Measurements from ENCODE around the gene ITGA11. TPM values are rescaled to one million over a fixed set of nuclear protein-coding genes. Genes with fewer than 3 reads are reported as not detected.

ITGA11 gene
- total and polyA plus RNA-seq, 2 donors (not counting 1 experiment from before 2014, with no cell fraction given) = not detected

DNA sequence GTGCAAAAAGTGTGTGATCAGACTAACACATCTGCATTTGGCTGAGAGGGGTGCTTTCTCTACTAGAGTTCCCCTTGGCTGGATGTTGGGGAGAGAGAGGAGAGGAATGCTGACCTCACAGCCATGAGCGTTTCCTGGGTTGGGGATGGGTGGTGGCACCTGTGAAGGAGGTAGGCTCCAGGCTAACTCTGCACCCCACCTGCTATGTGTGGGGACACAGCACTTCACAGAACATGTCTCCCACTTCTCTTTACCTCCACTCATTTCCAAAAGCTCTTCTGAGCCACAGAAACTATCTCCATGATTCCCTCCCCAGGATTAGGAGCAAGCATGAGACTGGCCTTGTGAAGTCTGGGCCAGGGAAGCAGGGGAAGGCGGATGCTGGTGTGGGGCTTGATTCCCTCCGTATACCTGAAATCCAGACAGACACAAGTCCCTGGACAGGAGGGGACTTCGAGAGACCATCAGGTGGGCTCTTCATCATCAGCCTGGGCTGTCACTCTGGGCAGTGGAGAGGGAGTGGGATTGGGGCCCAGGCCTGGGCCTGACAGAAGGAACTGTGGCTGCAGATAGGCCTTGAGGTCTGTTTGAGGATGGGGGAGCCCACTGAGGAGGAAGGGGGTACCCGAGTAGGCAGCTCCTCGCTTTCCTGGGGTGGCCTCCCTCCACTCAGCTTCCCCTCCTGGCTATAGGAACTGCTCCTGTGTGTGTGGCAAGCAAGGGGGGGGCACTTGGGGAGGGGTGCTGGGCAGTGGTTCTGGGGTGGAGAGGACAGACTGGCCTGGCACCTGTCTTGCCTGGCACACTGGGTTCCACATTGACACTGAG lies 113.7 kb downstream of the ITGA11 start:
- intact Hi-C loops (cut with micrococcal nuclease) = no loop called here
- ChIA-PET POLR2A (no interaction called here), CTCF (no interaction called here)
- Histone ChIP-seq H3K4me3 (ENCODE audit: control extremely low read depth in 1 of 5, extremely low read depth in 1 of 5, insufficient read depth in 1 of 5, low read depth in 2 of 5, low read length in 4 of 5) (no peak overlapping the region), H3K27me3 (replicated peaks in 1 of 4; ENCODE audit: control extremely low read depth in 1 of 4, control insufficient read depth in 3 of 4, insufficient read depth in 4 of 4, low read length in 3 of 4) (no peaks in the 10 kb centered on the region), H3K9me3 (ENCODE audit: control extremely low read depth in 1 of 3, control insufficient read depth in 2 of 3, insufficient read depth in 1 of 3, low read length in 2 of 3) (no peaks in the 10 kb centered on the region), H3K4me2 (replicated peaks; ENCODE audit: low read depth, low read length, poor library complexity, severe bottlenecking) (no peak overlapping the region), H2AFZ (ENCODE audit: insufficient read depth, low read depth, low read length, poor library complexity, severe bottlenecking) (no peak overlapping the region), H3K79me2 (ENCODE audit: control insufficient read depth, insufficient read depth, low read length) (no peaks in the 10 kb centered on the region), H3K36me3 (replicated peaks in 1 of 2; ENCODE audit: control extremely low read depth in 1 of 2, control insufficient read depth in 1 of 2, extremely low read depth in 1 of 2, insufficient read depth in 2 of 2, low read length in 1 of 2) (no peaks in the 10 kb centered on the region), H3K4me1 (ENCODE audit: control insufficient read depth in 2 of 2, insufficient read depth in 2 of 2, low read length in 2 of 2) (no peaks in the 10 kb centered on the region), H4K20me1 (ENCODE audit: control insufficient read depth, insufficient read depth, low read length, poor library complexity, severe bottlenecking) (no peaks in the 10 kb centered on the region), H3K27ac (ENCODE audit: low read length in 2 of 2) (no peak overlapping the region), H3K9ac (ENCODE audit: low read length) (no peak overlapping the region)
- no peak overlapping the region for H3K27ac Mint-ChIP-seq
- no peaks in the 10 kb centered on the region for H3K4me1 Mint-ChIP-seq
- DNase-seq (no peak), ATAC-seq (ENCODE audit: low read depth) (no peak)
- no peak for TF ChIP-seq EZH2 (IDR thresholded peaks at IDR 0.05; ENCODE audit: borderline replicate concordance, insufficient read depth, low read depth, low read length, poor library complexity, severe bottlenecking)
- TF ChIP-seq, protein P1, sequence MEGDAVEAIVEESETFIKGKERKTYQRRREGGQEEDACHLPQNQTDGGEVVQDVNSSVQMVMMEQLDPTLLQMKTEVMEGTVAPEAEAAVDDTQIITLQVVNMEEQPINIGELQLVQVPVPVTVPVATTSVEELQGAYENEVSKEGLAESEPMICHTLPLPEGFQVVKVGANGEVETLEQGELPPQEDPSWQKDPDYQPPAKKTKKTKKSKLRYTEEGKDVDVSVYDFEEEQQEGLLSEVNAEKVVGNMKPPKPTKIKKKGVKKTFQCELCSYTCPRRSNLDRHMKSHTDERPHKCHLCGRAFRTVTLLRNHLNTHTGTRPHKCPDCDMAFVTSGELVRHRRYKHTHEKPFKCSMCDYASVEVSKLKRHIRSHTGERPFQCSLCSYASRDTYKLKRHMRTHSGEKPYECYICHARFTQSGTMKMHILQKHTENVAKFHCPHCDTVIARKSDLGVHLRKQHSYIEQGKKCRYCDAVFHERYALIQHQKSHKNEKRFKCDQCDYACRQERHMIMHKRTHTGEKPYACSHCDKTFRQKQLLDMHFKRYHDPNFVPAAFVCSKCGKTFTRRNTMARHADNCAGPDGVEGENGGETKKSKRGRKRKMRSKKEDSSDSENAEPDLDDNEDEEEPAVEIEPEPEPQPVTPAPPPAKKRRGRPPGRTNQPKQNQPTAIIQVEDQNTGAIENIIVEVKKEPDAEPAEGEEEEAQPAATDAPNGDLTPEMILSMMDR (IDR thresholded peaks at IDR 0.05) = no peak
- H3K4me3 Mint-ChIP-seq = no peak overlapping the region
- H3K9me3 Mint-ChIP-seq (ENCODE audit: insufficient read depth) = no peaks in the 10 kb centered on the region
- 95% methylated on average over 3 of the region's 6 CpGs for WGBS (ENCODE audit: insufficient coverage)
- peaks cover 23% of the 10 kb centered on the region for H3K27me3 Mint-ChIP-seq

DNA sequence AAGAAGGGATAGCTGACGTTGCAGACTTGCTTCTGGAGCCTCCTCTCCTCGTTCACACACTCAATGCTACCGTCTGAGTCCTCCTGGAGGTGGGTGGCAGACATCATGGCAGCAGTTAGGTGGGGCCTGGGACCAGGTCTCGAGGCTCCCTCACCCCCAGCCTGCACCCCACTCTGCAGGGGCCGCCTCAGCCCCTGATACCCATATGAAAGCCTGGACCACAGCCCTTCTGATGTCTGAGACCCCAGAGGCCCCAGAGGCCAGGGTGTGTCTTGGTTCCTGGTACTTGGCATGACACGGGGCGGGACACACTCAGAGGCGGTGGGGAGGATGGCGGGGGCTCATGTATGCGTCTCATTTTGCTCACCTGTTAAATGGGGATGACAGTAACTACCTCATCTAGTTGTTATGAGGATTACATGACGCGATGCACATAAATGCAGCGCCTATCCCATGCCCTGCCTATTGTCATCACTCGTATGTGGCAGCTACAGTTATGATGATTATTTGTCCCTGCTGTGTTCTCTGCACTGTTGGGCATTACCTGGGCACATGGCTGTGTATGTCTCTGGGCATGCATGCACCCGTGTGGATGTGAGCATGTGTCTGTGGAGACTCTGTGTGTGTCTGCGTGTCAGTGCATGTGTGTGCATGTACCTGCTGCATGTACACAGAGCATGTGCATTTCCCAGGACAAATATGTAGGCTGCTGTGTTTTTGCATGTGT lies 114.5 kb downstream of the ITGA11 start:
- Histone ChIP-seq H3K79me2 (ENCODE audit: control insufficient read depth, insufficient read depth, low read length) (no peaks in the 10 kb centered on the region), H3K27me3 (replicated peaks in 1 of 4; ENCODE audit: control extremely low read depth in 1 of 4, control insufficient read depth in 3 of 4, insufficient read depth in 4 of 4, low read length in 3 of 4) (no peaks in the 10 kb centered on the region), H3K9ac (ENCODE audit: low read length) (no peak overlapping the region), H3K4me3 (ENCODE audit: control extremely low read depth in 1 of 5, extremely low read depth in 1 of 5, insufficient read depth in 1 of 5, low read depth in 2 of 5, low read length in 4 of 5) (no peak overlapping the region), H3K36me3 (replicated peaks in 1 of 2; ENCODE audit: control extremely low read depth in 1 of 2, control insufficient read depth in 1 of 2, extremely low read depth in 1 of 2, insufficient read depth in 2 of 2, low read length in 1 of 2) (no peaks in the 10 kb centered on the region), H3K4me1 (ENCODE audit: control insufficient read depth in 2 of 2, insufficient read depth in 2 of 2, low read length in 2 of 2) (no peaks in the 10 kb centered on the region), H4K20me1 (ENCODE audit: control insufficient read depth, insufficient read depth, low read length, poor library complexity, severe bottlenecking) (no peaks in the 10 kb centered on the region), H3K9me3 (ENCODE audit: control extremely low read depth in 1 of 3, control insufficient read depth in 2 of 3, insufficient read depth in 1 of 3, low read length in 2 of 3) (no peaks in the 10 kb centered on the region), H2AFZ (ENCODE audit: insufficient read depth, low read depth, low read length, poor library complexity, severe bottlenecking) (no peak overlapping the region), H3K4me2 (replicated peaks; ENCODE audit: low read depth, low read length, poor library complexity, severe bottlenecking) (no peak overlapping the region), H3K27ac (ENCODE audit: low read length in 2 of 2) (no peak overlapping the region)
- DNase-seq (no peak), ATAC-seq (ENCODE audit: low read depth) (no peak)
- no peaks in the 10 kb centered on the region for H3K9me3 Mint-ChIP-seq (ENCODE audit: insufficient read depth)
- POLR2A ChIA-PET = no interaction called here
- peaks cover 22% of the 10 kb centered on the region for H3K27me3 Mint-ChIP-seq
- no peak overlapping the region for H3K27ac Mint-ChIP-seq
- 91% methylated on average over 16 of the region's 16 CpGs for WGBS (ENCODE audit: insufficient coverage)
- CTCF ChIA-PET = no interaction called here
- no peak for TF ChIP-seq EZH2 (IDR thresholded peaks at IDR 0.05; ENCODE audit: borderline replicate concordance, insufficient read depth, low read depth, low read length, poor library complexity, severe bottlenecking)
- TF ChIP-seq, protein P1 (IDR thresholded peaks at IDR 0.05) = no peak
- intact Hi-C loops (cut with micrococcal nuclease) = no loop called here
- no peaks in the 10 kb centered on the region for H3K4me1 Mint-ChIP-seq
- H3K4me3 Mint-ChIP-seq = no peak overlapping the region
